Measurements from ENCODE around the gene PGBD4. TPM values are rescaled to one million over a fixed set of nuclear protein-coding genes. Genes with fewer than 3 reads are reported as not detected.

The PGBD4 gene
- total RNA-seq, 1 experiment from 2014 or later, result 1.5 TPM

DNA sequence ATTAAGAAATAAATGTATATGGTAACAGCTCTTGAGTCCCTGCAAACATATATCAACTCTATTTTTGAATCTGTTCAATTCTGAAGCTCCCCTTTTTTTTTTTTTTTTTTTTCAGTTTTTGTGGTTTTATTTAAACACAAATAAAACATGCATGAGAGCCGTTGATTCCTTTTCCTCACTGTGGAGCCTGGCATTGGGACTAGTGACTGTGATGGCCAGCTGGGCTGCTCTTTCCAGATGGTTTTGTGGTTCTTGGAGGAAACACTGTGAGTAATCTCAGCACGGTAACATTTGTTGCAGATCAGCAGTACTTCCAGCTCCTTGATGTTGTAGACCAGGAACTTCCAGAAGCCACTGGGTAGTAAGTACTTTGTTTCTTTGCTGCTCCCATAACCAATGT lies 16.1 kb upstream of the PGBD4 start:
- Mint-ChIP-seq H3K9me3 (ENCODE audit: unreplicated experiment) (no peaks in the 10 kb centered on the region), H3K36me3 (ENCODE audit: insufficient read depth, unreplicated experiment) (peaks cover 21% of the 10 kb centered on the region), H3K27me3 (ENCODE audit: insufficient read depth, unreplicated experiment) (no peaks in the 10 kb centered on the region), H3K4me3 (ENCODE audit: unreplicated experiment) (no peak overlapping the region), H3K4me1 (ENCODE audit: low read depth, unreplicated experiment) (no peaks in the 10 kb centered on the region), H3K27ac (ENCODE audit: unreplicated experiment) (no peak overlapping the region)
- no peaks in the 10 kb centered on the region for H3K36me3 ChIP-seq (ENCODE audit: control insufficient read depth, insufficient read depth, low read length)
- POLR2A ChIA-PET, result interaction anchor here (0.8 kb wide), 1 partner anchor 16 kb away, joined by 9 read pairs; the partner anchor contains the start of genes EMC7 and PGBD4
- no peak for DNase-seq
- no peak overlapping the region for H3K4me3 ChIP-seq (ENCODE audit: low read depth, low read length)
- no peaks in the 10 kb centered on the region; the same call in 1 of the 2 replicates for H3K4me1 ChIP-seq
- TF ChIP-seq CTCF (IDR thresholded peaks at IDR 0.05; ENCODE audit: insufficient read depth in 1 of 2, low read depth in 1 of 2, low read length in 1 of 2, severe bottlenecking in 1 of 2, unreplicated experiment in 1 of 2), result no peak
- no peaks in the 10 kb centered on the region for H3K27me3 ChIP-seq (replicated peaks; ENCODE audit: control insufficient read depth, insufficient read depth, low read length)
- no peaks in the 10 kb centered on the region for H3K9me3 ChIP-seq
- no TSS peak for BruUV-seq (replicated peaks)
- intact Hi-C loops (cut with micrococcal nuclease; ENCODE audit: unreplicated experiment), result no loop called here
- CTCF ChIA-PET, result interaction anchor here (0.6 kb wide), 1 partner anchor 124 kb away, joined by 3 read pairs; the partner anchor contains the start of gene KATNBL1

GRCh38 chr15:34099914-34100313 lies 2.0 kb upstream of the PGBD4 start:
- Histone ChIP-seq H3K9me3 (no peaks in the 10 kb centered on the region), H3K4me1 (peaks cover 5% of the 10 kb centered on the region; the same call in 1 of the 2 replicates), H3K27me3 (replicated peaks; ENCODE audit: control insufficient read depth, insufficient read depth, low read length) (no peaks in the 10 kb centered on the region), H3K4me3 (ENCODE audit: low read depth, low read length) (no peak overlapping the region), H3K36me3 (ENCODE audit: control insufficient read depth, insufficient read depth, low read length) (no peaks in the 10 kb centered on the region)
- DNase-seq, result no peak
- peaks cover 21% of the 10 kb centered on the region for H3K36me3 Mint-ChIP-seq (ENCODE audit: insufficient read depth, unreplicated experiment)
- peak overlapping the region; percentile 37 for H3K4me3 Mint-ChIP-seq (ENCODE audit: unreplicated experiment)
- no peaks in the 10 kb centered on the region for H3K27me3 Mint-ChIP-seq (ENCODE audit: insufficient read depth, unreplicated experiment)
- H3K4me1 Mint-ChIP-seq (ENCODE audit: low read depth, unreplicated experiment), result no peaks in the 10 kb centered on the region
- ChIA-PET CTCF (no interaction called here), POLR2A (no interaction called here)
- TF ChIP-seq CTCF (IDR thresholded peaks at IDR 0.05; ENCODE audit: insufficient read depth in 1 of 2, low read depth in 1 of 2, low read length in 1 of 2, severe bottlenecking in 1 of 2, unreplicated experiment in 1 of 2), result no peak
- H3K9me3 Mint-ChIP-seq (ENCODE audit: unreplicated experiment), result no peaks in the 10 kb centered on the region
- no TSS peak for BruUV-seq (replicated peaks)
- no peak overlapping the region for H3K27ac Mint-ChIP-seq (ENCODE audit: unreplicated experiment)
- intact Hi-C loops (cut with micrococcal nuclease; ENCODE audit: unreplicated experiment), result loop anchor here (2.0 to 5.0 kb wide), 2 partner anchors 37 to 267 kb away; partner anchors contain the start of gene LPCAT4

GRCh38 chr15:34102175-34102925 lies 467 bp downstream of the PGBD4 start:
- no peaks in the 10 kb centered on the region for H3K9me3 ChIP-seq
- Mint-ChIP-seq H3K4me3 (ENCODE audit: unreplicated experiment) (peak overlapping the region; percentile 100), H3K4me1 (ENCODE audit: low read depth, unreplicated experiment) (no peaks in the 10 kb centered on the region), H3K36me3 (ENCODE audit: insufficient read depth, unreplicated experiment) (peaks cover 10% of the 10 kb centered on the region), H3K27ac (ENCODE audit: unreplicated experiment) (peak overlapping the region; percentile 99), H3K27me3 (ENCODE audit: insufficient read depth, unreplicated experiment) (no peaks in the 10 kb centered on the region), H3K9me3 (ENCODE audit: unreplicated experiment) (no peaks in the 10 kb centered on the region)
- peak overlapping the region; percentile 92 for H3K4me3 ChIP-seq (ENCODE audit: low read depth, low read length)
- ChIA-PET CTCF (interaction anchor here (1.0 kb wide), 1 partner anchor 7 kb away, joined by 3 read pairs; no protein-coding TSS in a partner anchor), POLR2A (interaction anchor here (0.7 to 1.1 kb wide), 6 partner anchors 8 to 236 kb away, joined by 3 to 9 read pairs (median 4); partner anchors contain the start of genes KATNBL1 and SLC12A6)
- H3K4me1 ChIP-seq, result peaks cover 5% of the 10 kb centered on the region; the same call in 1 of the 2 replicates
- no peaks in the 10 kb centered on the region for H3K27me3 ChIP-seq (replicated peaks; ENCODE audit: control insufficient read depth, insufficient read depth, low read length)
- intact Hi-C loops (cut with micrococcal nuclease; ENCODE audit: unreplicated experiment), result loop anchor here (5.0 kb wide), 1 partner anchor 265 kb away; the partner anchor contains the start of gene LPCAT4
- BruUV-seq (replicated peaks), result TSS peak; percentile 75
- H3K36me3 ChIP-seq (ENCODE audit: control insufficient read depth, insufficient read depth, low read length), result no peaks in the 10 kb centered on the region
- TF ChIP-seq CTCF (IDR thresholded peaks at IDR 0.05; ENCODE audit: insufficient read depth in 1 of 2, low read depth in 1 of 2, low read length in 1 of 2, severe bottlenecking in 1 of 2, unreplicated experiment in 1 of 2), result no peak
- no peak for DNase-seq
